Cardiac septum (tissue), 1 donor: Measurements from ENCODE around the gene PRSS27. TPM values are rescaled to one million over a fixed set of nuclear protein-coding genes. Genes with fewer than 3 reads are reported as not detected.

ENCODE experiments used
- DNase-seq: peaks from one replicate; pipeline ENCODE4 v3.0.0-alpha.2; 2020; ENCODE audit warnings: low spot score
- intact Hi-C: fragments of 100-400 bp; cut with DNase I; formaldehyde crosslinking; loops from one replicate; pipeline ENCODE4 v1.14.0; 2022
- total RNA-seq: library from RNA; stranded (reverse); fragmentation: NEBNext Ultra II Directional; extraction: Animal tissue kit (Norgen Biotek cat#: 25700); gene quantifications from one replicate; pipeline ENCODE4 v1.2.1, GENCODE V29; 2021
- donor health status: DM: no; HTN: no; CAD: no.

PRSS27 gene
- total RNA-seq, 1 donor from 2014 or later: 0.40 TPM

GRCh38 chr16:2752850-2753732 lies 33.1 kb upstream of the PRSS27 start:
- no peak for DNase-seq
- intact Hi-C loops: loop anchor here (2.0 to 5.0 kb wide), 3 partner anchors 24 to 159 kb away; partner anchors contain the start of genes ELOB, FLYWCH1 and PRSS27

- DNase-seq: peak; percentile 97
- intact Hi-C loops: loop anchor here (2.0 to 5.0 kb wide), 3 partner anchors 25 to 160 kb away; partner anchors contain the start of genes ELOB, FLYWCH1 and PRSS27
Measured at GRCh38 chr16:2752035-2752849, 32.2 kb upstream of the PRSS27 start, which contains the start of gene SRRM2. Gene SRRM2, plus strand, starts transcription at chr16:2752638. Its CDS starts 3,727 bp downstream, at chr16:2756365.

- intact Hi-C loops: loop anchor here (2.0 to 5.0 kb wide), 3 partner anchors 25 to 161 kb away; partner anchors contain the start of genes ELOB, FLYWCH1 and PRSS27
- no peak for DNase-seq
Measured at GRCh38 chr16:2751577-2752034, 31.6 kb upstream of the PRSS27 start.

GRCh38 chr16:2749936-2750335 lies 29.9 kb upstream of the PRSS27 start:
- DNase-seq: no peak
- intact Hi-C loops: loop anchor here (5.0 kb wide), 1 partner anchor 162 kb away; the partner anchor contains the start of gene FLYWCH1

GRCh38 chr16:2749476-2749875 lies 29.5 kb upstream of the PRSS27 start:
- no peak for DNase-seq
- intact Hi-C loops: no loop called here

GRCh38 chr16:2748757-2749455 lies 28.9 kb upstream of the PRSS27 start:
- DNase-seq: no peak
- intact Hi-C loops: no loop called here

- DNase-seq: no peak
- intact Hi-C loops: no loop called here
Measured at GRCh38 chr16:2745961-2746360, 25.9 kb upstream of the PRSS27 start.

GRCh38 chr16:2745116-2745890 lies 25.3 kb upstream of the PRSS27 start:
- intact Hi-C loops: no loop called here
- no peak for DNase-seq

- intact Hi-C loops: no loop called here
- DNase-seq: no peak
Measured at GRCh38 chr16:2744711-2745110, 24.7 kb upstream of the PRSS27 start.

GRCh38 chr16:2743007-2743810 lies 23.2 kb upstream of the PRSS27 start:
- DNase-seq: no peak
- intact Hi-C loops: no loop called here

- no peak for DNase-seq
- intact Hi-C loops: no loop called here
Measured at GRCh38 chr16:2742323-2743006, 22.4 kb upstream of the PRSS27 start.

GRCh38 chr16:2741168-2741567 lies 21.1 kb upstream of the PRSS27 start:
- intact Hi-C loops: no loop called here
- no peak for DNase-seq

GRCh38 chr16:2740476-2740875 lies 20.5 kb upstream of the PRSS27 start:
- no peak for DNase-seq
- intact Hi-C loops: no loop called here

GRCh38 chr16:2739625-2740430 lies 19.8 kb upstream of the PRSS27 start:
- DNase-seq: no peak
- intact Hi-C loops: loop anchor here (10.0 kb wide), 1 partner anchor 45 kb away; the partner anchor contains the start of gene PRSS33

GRCh38 chr16:2738615-2739014 lies 18.6 kb upstream of the PRSS27 start:
- intact Hi-C loops: loop anchor here (10.0 kb wide), 1 partner anchor 46 kb away; the partner anchor contains the start of gene PRSS33
- no peak for DNase-seq

GRCh38 chr16:2737895-2738418 lies 17.9 kb upstream of the PRSS27 start:
- no peak for DNase-seq
- intact Hi-C loops: loop anchor here (10.0 kb wide), 1 partner anchor 47 kb away; the partner anchor contains the start of gene PRSS33
